Measurements from ENCODE around the gene ANK3.

DNA sequence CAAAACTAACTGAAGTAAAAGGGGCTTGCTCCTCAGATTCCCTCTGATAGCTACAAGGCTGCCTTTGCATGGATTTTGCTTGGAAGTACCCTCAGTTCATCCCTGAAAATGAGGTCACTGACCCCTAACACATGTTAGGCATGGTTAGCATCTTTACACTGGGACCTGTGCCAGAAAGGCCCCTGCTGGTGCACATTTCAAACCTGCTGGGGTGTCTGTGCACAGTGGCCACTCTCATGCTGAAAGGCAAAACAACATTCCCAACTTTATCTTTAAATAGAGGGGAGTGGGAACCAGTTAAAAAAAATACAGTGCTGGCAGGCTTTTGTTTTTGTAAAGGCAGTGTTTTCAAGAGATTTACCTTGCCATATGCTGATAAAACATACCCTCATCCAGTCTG lies 99.1 kb downstream of the ANK3 start:
- TF ChIP-seq SIN3A (IDR thresholded peaks at IDR 0.05; ENCODE audit: borderline replicate concordance, insufficient read depth, low read length) = no peak
- no peak for TF ChIP-seq TAF1 (IDR thresholded peaks at IDR 0.05; ENCODE audit: borderline replicate concordance, insufficient read depth, low read length)
- no peak for TF ChIP-seq POLR2AphosphoS5 (IDR thresholded peaks at IDR 0.05; ENCODE audit: low read depth, low read length)
- TF ChIP-seq REST (IDR thresholded peaks at IDR 0.05; ENCODE audit: insufficient read depth in 1 of 2, low read depth in 2 of 2, low read length in 2 of 2) = no peak
